SK-N-MC (cell line): ENCODE data around the gene TET1.

ENCODE experiments used
- FOXP2 ChIP-seq: optimal IDR thresholded peaks from 2 replicates; pipeline ENCODE3; 2011; ENCODE audit warnings: mild to moderate bottlenecking, moderate library complexity; ENCODE audit not compliant: insufficient read depth; ENCODE audit errors: extremely low read length, control extremely low read depth
- POLR2AphosphoS5 ChIP-seq: IDR thresholded peaks from 2 replicates; pipeline ENCODE4 v1.6.1; 2012; ENCODE audit warnings: mild to moderate bottlenecking, low read depth, low read length, borderline replicate concordance

DNA sequence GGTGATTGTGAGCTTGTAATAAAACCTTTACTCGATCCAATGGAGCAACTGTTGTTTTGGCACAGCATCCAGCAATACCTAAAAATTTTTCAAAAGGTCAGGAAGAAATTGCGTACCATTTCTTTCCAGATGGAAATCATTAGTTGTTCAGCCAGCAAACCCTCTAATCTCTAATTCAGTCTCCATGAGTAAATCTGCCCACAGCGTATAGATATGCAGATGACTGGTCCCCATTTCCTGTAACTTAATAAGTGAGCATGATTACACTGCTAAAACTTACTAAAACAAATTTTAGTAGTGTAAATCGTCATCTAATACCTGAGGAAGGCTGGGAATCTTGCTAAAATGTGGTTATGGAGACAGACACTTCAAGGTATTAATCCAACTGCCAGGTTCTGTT is 43.4 kb upstream of the TET1 start:
- no peak for TF ChIP-seq POLR2AphosphoS5
- no peak for TF ChIP-seq FOXP2
